Activated T-cell treated with anti-CD3 and anti-CD28 coated beads, Interleukin-2, amount 50 U/mL, for 1 hour (primary cell): ENCODE data around the gene ZFP62.
"Not testable (repeated sequence)": the region's sequence is repeated elsewhere in the genome, so short reads cannot be mapped to it uniquely, and the experiment has no call there.

Experiments
- DNase-seq: peaks from one replicate; pipeline ENCODE4 v3.0.0-alpha.2; 2020

The ZFP62 gene

DNA sequence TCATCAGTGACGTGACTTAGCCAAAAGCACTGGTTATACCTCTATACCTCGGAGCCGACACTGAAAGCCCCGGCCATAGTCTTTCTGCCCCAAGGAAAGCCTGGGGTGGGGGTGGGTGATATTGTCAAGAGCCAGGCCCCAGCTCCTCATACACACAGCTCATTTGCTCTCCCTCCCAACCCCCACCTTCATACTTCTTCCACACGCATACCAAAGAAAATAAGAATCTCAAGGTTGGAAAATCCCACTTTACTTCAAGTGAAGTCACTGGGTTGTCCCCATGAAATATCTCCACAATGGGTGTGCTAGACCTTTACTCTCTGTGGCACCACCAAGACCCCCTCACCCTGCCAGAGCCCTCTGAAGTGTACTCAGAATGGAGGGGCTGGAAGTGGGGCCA lies 31.4 kb downstream of the ZFP62 start:
- no peak for DNase-seq

DNA sequence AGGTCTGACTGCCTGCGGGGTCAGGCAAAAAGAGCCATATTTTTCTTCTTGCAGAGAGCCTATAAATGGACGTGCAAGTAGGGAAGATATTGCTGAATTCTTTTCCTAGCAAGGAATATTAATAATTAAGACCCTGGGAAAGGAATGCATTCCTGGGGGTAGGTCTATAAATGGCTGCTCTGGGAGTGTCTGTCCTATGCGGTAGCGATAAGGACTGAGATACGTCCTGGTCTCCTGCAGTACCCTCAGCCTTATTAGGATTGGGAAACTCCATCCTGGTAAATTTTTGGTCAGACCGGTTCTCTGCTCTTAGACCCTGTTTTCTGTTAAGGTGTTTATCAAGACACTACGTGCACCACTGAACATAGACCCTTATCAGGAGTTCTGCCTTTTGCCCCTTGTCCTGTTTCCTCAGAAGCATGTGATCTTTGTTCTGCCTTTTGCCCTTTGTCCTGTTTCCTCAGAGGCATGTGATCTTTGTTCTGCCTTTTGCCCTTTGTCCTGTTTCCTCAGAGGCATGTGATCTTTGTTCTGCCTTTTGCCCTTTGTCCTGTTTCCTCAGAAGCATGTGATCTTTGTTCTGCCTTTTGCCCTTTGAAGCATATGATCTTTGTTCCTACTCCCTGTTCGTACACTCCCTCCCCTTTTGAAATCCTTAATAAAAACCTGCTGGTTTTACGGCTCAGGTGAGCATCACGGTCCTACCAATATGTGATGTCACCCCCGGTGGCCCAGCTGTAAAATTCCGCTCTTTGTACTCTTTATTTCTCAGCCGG lies 32.1 kb downstream of the ZFP62 start:
- not testable (repeated sequence) for DNase-seq

DNA sequence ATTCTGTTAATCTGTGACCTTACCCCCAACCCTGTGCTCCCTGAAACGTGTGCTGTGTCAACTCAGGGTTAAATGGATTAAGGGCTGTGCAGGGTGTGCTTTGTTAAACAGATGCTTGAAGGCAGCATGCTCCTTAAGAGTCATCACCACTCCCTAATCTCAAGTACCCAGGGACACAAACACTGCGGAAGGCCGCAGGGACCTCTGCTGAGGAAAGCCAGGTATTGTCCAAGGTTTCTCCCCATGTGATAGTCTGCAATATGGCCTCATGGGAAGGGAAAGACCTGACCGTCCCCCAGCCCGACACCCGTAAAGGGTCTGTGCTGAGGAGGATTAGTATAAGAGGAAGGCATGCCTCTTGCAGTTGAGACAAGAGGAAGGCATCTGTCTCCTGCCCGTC lies 33.7 kb downstream of the ZFP62 start:
- DNase-seq: not testable (repeated sequence)

DNA sequence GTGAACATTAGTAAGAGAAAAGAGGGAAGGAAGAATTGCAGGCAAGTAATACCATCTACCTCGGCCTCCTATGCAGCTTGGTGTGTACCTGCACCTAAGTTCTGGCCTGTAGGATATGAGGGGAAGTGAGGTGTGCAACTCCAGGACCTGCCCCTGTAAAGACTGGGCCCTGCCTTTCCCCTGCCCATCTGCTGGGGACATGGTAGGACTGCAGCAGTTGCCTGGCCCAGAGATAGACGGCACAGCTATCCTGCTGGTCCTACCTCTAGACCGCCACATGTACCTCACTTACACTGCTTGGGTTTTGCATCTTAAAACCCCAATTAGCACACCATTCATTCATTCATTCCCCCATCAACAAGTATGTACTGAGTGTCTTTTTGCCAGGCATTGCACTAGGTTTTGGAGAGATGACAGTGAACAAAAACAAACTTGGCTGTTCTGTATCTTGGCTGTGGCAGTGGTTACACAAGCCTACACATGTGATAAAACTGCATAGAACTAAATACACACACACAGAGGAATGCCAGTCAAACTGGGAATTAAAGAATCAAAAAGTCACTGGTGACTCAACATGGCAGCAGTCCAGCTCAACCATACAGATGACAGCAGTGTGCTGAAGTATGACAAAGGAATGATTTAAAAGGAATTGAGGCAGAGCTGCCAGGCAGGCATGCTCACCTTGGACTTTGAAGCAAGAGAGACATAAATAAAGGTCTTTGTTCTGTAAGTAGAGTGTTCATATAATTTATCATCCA lies 35.1 kb downstream of the ZFP62 start:
- DNase-seq: no peak

DNA sequence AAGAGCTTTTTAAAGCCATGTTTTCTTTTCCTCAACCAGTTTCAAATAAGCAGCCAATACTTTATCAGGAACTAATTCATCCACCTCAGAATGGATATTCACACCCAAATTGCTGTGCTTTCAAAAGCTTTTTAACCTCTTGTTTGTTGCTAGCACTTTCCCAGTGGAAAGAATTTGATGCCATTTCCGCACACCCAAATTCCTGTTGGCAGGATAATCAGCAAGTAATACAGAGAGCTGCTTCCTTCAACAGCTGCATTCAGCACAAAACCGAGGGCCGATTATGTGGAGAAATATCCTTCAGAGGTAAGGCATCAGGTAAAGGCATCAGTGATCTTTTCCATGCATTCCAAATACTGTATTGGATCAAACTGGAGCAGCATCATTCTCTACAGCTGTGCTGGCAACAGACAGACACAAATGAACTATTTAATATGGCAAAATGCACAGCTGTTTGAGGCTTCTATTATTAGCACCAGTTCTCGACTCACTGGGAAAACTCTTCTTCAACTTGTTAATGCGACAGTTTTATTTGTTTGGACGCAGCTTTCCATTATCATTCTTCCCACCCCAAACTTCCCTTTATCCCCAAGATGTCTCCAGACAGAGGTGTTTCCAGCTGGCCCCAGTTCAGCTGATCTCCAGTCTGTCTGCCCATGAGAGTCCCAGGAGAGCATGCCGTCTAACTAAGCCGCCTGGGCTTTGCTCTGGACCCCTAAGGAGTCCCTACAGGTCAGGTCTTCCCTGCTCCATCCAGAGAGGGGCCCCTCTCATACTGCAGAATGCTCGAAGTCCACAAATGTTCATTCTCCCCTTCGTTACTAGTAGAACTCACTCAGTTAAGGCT lies 36.2 kb downstream of the ZFP62 start:
- no peak for DNase-seq

DNA sequence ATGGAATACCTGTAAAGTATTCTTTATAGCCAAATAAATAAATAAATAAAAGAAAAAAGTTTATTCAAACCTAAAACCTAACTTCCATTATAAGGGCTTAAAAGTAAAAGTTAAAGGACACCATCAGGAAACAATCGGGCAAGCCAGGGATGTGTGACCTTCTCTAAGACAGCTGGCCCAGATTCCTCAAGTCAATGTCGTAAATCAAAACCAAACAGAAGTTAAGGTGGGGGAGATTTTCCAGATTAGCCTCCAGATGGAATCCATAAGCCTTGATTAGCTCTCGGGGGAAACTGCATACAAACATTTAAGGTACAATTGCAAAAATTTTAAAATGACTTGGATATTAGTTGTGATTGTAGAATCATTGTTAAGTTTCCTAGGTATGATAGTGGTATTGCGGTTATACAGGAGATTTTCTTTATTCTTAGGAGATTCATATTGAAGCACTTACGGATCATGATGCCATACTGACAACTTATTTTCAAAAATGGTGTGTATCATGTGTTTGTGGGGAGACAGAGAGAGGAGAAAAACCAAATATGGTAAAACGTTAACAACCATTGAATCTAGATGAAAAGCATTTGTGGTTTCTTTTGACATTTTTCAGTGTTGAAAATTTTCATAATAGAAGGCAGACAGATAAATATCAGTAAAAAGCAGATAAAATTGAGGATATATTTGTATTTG lies 37.0 kb downstream of the ZFP62 start:
- no peak for DNase-seq

DNA sequence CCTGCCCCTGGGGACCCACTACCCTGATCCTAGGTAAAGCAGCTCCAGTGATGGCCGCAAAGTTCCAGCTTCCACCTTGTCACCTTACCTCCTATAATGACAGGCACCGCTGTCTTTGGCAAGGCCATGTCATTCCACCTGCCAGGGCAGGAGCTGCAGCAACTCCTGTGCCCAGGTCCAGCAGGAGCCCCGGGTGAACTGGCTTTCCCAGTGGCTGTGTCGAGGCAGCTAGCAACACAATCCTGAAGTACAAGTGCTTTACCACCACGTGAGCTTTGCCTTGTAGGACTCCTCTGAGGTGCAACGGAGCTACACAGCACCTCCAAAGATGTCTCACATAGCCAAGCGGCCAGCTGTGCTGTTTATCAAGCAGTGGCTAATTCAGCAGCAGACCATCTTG lies 37.7 kb downstream of the ZFP62 start:
- DNase-seq: no peak

DNA sequence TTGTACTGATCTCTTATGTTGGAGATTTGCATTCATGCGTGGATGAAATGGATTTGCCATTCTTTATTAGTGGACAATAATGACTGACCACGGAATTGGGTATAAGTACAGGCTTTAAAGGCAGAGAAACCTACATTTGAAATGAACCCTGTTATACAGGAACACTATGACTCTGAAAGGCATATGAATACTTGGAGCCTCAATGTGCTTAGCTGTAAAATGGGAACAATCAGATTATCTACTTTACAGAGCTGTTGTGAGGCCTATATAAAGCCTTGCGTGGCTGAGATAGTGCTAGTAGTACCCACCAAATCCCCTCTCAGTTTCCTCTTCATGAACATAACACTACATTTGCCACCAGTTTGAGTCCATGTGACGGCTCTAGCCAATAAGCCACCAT lies 39.5 kb downstream of the ZFP62 start:
- no peak for DNase-seq

DNA sequence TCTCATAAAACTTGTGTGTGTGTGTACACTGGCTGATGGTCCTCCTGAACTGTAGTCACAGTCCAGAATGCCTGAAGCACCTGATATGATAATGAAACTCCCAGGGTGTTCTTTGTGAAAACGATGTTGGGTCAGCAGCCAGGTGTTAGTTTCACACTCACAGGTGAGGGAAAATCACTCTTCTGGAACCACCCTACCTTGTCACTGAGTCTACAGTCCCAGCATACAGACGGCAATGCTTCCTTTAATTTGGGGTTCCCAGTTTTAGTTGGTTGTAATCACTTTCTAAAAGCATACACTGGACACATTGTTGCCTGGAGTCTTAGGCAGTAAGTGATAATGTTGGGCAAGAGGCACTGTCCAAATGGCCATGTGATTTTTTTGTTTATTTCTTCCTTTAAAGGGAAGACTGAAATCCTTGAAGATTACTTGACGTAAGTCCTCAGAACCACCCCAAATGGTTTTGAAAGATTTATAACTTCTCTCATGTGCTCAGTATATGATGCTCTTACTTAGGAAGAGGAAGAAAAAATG lies 40.2 kb downstream of the ZFP62 start:
- no peak for DNase-seq

DNA sequence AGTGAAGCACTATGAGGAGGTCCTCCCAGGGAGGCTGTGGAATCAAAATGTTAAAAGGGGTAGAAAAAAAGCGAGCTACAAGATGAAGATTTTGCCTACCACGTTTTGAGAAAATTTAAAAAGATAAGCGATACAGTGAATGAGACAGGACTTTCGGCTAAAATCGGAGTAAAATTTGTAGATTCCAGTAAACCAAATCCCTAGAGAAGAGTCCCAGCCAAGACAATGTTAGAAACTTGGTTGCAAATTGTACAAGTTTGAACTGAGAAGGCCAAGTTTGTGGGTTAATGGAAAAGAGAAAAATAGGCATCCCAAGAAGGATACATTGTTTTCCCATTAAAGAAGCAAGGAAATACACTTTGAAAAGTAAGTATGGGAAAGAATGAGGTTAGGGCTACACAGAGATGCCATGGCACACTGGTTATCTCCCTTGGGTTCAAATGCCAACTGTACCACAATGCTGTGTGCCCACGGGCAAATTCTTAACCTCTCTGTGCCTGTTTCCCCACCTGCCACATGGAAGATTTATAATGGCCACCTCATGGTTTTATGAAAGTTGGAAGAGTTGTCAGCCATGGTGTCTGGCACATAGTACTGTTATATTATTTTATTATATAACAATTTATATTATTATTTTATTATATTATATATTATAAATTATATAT lies 42.3 kb downstream of the ZFP62 start:
- no peak for DNase-seq

DNA sequence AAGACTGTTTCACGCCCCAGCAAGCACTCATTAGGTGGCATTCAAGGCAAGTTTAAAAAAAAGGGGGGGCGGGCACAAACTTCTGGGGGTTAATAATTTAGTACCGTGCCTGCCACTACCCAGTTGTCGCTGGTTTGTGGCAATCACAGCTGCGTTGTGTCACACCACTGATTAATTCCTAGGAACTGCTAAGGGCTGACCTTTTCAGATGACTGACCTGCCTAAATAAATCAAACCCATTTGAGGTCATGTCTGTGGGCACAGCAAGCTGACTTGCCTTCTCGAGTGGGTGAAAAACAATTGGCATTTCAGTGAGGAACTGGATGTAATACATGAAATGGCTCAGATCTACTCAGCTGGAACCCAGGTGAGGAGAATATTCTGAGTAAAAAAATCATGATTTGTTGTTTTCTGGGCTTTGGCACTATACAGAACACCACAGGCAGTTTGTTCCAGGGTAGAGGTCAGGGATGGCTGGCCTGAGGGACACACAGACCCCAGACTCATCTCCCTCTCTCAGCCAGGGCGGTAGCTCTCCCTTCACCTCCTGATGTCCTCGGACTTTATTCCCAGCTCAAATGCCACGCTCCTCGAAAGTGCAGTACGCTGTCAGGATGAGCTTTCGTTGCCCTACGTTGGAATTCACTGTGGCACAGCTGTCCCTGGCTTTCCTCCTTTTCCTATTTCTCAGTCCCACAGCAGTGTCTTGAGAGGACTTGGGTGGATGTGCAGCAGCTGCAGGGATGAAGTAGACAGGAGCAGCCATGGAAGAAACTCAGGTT lies 43.0 kb downstream of the ZFP62 start:
- no peak for DNase-seq

DNA sequence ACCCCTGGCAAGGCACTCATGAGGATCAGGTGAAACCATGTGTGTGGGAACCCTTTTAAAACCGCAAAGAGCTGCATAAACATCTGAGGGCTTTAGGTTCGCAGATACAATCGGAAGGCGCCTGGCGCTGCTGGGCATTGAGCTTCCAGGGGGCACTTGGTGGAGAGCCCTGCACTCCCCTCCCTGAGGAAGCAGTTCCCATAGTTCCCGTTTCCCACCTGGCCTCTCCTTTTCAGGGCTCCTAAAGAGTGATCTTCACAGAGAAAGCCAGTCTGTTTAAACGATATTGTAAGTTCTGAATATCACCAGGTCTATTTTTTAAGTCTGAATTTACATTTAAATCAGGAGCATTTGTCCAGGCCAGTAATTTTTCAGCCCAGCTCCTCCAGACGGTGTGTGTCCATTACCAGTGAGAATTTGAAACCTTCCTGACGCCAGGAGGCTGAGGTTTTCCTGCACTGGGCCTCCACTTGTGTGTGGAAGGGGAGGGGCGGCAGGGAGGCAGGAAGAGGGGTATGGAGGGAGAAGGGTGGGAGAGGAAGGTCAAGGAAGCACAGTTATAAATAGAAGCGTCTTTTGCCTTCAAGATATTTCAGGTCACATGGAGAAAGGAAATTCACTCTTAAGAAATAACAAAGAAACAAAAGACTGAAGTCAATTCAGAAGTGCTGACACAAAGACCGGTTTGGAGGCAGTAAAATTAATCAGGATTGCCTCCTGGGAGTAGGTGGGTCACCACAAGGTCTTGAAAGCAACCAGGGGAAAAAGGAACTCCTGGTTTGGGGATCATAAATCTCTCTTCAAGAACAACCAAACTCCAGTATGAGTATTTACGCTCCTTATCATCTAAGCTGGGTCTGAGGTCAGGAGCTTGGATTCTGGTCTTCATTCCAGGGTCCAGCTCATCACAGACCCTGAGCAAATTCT lies 44.2 kb downstream of the ZFP62 start:
- no peak for DNase-seq

DNA sequence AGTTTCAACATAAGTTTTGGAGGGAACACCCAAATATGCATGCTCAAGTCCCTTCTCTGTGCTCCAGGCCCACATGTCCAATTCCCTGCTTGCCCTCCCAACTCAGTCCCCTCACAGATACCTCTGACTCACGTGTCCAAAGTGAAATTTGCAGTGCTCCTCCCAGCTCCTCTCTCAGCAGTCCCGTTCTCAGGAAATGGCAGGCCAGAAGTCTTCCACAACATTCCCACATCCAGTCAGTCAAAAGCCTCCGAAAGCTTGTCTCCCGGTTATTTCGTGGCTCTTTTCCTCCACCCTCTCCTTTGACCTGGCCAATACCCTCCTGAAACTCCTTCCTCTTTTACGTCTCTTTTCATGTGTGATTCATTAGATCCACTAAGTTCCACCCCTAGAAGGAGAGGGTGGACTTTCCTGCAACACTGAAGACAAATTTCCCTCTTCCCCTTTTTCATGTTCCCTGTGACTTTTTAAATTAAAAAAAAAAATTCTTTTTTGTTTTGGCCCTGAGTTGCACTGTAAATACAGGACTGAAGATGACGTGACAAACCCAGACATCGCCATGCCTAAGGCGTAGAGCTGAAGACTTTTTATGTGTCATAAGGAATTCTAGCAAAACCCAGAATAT lies 45.7 kb downstream of the ZFP62 start:
- DNase-seq: no peak

DNA sequence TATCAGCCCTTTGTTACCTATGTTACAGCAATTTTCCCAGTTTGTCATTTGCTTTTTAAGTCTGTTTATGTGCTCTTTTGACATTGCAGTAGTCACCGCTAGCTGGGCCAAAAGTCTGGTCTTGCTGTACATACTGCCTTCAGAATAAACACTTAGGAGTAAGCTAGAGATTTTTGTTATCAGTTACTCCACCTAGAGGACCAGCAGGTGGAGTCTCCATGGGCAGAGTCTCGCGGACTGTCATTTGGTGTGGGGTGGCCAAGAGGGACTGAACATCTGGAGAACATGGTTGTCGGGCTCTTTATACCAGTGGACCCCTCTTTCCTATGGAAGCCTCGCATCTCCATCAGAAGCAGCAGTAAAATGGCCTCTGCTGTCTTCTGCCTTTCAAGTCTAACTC lies 47.7 kb downstream of the ZFP62 start:
- DNase-seq: no peak

DNA sequence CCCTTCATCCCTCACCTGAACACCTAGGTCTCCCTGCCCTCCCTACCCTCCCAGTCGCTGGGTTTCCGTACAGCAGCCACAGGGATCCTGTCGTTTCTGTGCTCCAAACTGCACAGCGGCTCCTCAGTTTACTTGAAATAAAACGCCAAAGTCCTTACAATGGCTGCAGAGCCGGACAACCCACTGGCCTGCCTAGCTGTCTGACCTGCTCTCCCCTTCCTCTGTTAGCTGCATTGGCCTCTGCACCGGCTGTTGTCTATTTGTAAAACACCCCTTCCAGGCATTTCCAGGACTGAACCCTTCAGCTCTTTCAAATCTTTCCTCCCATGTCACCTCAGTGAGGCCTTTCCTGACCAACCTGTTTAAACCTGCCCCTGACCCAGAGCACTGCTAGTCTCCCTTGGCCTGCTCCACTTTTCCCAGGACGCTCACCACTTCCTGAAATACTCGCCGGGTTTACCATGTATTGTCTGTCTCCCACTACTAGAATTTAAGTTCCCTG lies 49.4 kb downstream of the ZFP62 start:
- no peak for DNase-seq

DNA sequence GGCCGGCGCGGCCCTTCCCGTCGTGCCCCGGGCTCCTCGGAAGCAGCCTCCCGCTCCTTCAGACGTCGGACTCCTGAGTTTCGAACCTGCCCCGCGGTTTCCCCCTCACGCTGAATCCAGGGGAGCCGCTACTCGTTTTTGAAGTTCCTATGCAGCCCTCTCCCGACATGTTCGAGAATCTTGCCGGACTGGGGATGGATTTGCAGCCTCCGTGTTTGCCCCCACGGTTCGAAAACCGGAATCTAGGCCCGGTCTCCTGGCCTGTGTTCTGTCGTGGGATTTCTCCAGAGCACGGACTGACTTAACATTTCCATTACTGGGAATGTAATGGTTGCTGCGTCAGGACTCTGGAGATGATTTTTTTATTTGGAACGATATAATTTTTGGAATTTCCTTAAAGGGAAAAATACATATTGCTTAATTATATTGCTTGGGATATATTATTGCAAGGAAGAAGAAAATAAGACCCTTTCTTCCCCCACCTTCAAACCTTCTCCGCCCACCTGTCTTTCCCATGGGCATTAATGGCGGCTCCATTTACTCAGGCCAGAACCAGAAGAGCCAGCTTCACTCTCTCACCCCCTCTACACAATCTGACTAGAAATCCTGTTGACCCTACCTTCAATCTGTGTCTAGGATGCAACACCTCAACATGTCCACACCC lies 50.0 kb downstream of the ZFP62 start:
- no peak for DNase-seq

DNA sequence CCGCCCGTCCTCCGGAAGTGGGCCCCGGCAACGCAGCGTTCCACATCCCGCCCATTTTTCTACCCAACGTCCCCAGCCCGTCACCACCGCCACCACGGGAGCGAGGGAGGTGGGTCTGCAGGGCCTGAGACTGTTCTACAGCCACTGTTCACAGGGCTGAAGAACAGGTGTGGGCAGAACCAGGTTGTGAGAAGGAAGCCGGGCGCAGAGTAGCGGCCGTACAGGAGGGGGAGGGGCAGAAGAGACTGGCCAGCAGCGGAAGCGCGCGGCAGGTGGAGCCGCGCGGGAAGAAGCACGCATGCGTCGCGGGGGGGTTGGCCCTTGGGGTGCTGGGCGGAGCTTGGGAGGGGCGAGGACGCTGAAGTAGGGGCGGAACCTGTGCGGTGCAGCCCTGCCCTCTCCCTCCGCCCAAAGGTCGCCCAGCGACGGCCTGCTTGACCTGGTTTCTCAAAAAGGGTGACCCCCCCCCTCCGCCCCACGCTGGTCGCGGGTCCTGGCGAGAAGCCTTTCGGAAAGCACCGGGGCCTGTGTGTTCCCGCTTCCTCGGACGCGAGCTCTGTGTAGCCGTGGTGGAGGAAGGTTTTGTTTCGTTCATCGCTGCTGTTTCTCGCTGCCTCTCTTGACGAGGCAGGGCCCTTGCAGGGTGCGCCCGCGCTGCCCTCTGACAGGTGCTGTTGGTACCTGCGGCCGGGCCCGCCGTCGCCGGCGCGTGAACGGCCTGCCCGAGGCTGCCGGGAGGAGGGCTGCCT lies 50.7 kb downstream of the ZFP62 start:
- DNase-seq: peak; percentile 98
